GM13976 (cell line): Measurements from ENCODE around the gene BTRC.

Source experiments
- DNase-seq: peaks from one replicate; pipeline ENCODE4 v3.0.0; 2012; ENCODE audit warnings: low spot score
- in situ Hi-C: fragments of 300-500 bp; cut with MboI; formaldehyde crosslinking; loops from one replicate; pipeline ENCODE4 v1.12.0; 2022; ENCODE audit warnings: low sequenced_read_pairs, mixed read lengths, inconsistent platforms; ENCODE audit not compliant: unreplicated experiment
- TF ChIP-seq, protein P1 (sequence below): IDR thresholded peaks from 2 replicates; pipeline ENCODE4 v1.5.1; 2012; ENCODE audit warnings: borderline replicate concordance, mild to moderate bottlenecking; ENCODE audit not compliant: insufficient read depth; ENCODE audit errors: extremely low read depth, missing control alignments, control extremely low read depth

The BTRC gene

GRCh38 chr10:101507828-101508227 is 153.9 kb downstream of the BTRC start:
- in situ Hi-C loops = no loop called here

GRCh38 chr10:101511938-101512337 is 158.0 kb downstream of the BTRC start:
- in situ Hi-C loops = no loop called here
- TF ChIP-seq, protein P1, sequence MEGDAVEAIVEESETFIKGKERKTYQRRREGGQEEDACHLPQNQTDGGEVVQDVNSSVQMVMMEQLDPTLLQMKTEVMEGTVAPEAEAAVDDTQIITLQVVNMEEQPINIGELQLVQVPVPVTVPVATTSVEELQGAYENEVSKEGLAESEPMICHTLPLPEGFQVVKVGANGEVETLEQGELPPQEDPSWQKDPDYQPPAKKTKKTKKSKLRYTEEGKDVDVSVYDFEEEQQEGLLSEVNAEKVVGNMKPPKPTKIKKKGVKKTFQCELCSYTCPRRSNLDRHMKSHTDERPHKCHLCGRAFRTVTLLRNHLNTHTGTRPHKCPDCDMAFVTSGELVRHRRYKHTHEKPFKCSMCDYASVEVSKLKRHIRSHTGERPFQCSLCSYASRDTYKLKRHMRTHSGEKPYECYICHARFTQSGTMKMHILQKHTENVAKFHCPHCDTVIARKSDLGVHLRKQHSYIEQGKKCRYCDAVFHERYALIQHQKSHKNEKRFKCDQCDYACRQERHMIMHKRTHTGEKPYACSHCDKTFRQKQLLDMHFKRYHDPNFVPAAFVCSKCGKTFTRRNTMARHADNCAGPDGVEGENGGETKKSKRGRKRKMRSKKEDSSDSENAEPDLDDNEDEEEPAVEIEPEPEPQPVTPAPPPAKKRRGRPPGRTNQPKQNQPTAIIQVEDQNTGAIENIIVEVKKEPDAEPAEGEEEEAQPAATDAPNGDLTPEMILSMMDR = no peak
- no peak for DNase-seq

More at GRCh38 chr10:101507828-101508227, 153.9 kb downstream of the BTRC start:
- DNase-seq = no peak
- TF ChIP-seq, protein P1 = no peak

DNA sequence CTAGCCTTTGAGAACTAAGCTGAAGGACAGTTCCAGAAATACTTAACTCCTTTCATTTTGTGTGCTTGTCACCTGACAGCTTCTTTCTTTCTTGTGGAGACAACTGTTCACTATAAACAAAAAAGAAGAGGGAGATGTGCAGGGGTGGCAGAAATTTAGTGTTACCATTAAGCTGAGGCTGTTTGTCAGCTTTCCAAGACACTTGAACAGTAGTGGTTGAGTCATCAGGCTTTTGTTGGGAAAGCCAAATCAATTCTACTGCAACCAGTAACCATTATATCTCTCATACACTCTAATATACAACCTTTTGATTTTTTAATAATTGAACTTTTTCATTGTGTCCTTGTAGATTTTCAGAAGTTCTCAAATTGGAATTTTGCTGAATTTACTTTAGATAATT is 158.8 kb downstream of the BTRC start:
- TF ChIP-seq, protein P1 = no peak
- in situ Hi-C loops = no loop called here
- DNase-seq = no peak

DNA sequence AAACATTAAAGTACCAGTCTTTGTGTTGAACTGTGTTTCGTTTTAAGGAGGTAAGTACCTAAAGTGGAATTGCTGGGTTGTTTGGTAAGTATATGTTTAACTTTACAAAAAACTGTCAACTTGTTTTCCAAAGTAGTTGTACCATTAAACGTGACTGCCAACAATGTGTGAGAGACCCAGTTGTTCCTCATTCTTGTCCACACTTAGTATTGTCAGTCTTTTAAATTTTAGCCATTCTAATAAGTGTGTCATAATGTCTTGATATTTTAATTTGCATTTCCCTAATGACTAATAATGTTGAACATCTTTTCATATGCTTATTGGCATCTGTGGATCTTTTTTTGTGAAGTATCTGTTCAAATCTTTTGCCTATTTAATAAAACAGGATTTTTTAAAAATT is 159.8 kb downstream of the BTRC start:
- no peak for DNase-seq
- in situ Hi-C loops = no loop called here
- TF ChIP-seq, protein P1 = no peak

DNA sequence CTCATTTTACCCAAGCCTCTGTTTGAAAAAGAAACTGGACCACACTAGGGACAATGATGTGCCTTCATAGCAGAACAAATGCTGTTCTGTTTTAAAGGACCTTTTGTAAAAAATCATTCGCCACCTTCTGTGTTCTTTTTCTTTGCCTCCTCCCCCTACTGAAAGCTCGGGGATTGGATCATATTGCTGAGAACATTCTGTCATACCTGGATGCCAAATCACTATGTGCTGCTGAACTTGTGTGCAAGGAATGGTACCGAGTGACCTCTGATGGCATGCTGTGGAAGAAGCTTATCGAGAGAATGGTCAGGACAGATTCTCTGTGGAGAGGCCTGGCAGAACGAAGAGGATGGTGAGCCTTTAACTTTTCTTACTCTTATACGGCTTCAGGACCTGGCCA is 171.9 kb downstream of the BTRC start:
- TF ChIP-seq, protein P1 = no peak
- no peak for DNase-seq
- in situ Hi-C loops = no loop called here

DNA sequence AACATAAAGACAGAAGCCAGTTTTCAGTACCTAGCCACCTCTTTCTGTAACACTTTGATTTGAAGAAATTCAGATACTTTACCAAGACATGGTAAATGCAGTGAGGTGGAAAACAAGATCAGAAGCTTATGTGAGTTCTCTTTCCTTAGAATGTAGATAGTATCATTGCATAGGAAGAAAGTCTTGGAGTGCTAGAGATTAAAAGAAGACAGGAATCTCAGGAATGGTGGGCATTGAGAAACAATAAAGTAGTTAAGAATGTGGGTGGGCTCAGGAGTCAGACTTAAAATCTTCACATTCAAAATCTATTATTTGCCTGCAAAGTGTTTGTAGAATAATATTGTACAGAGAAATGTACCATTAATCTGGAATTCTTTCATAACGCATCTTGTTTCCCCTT is 175.2 kb downstream of the BTRC start:
- in situ Hi-C loops = no loop called here
- DNase-seq = no peak
- TF ChIP-seq, protein P1 = no peak
